HepG2 (cell line): Measurements from ENCODE around the gene CAD. TPM values are rescaled to one million over a fixed set of nuclear protein-coding genes. Genes with fewer than 3 reads are reported as not detected.

ENCODE experiments used
- AKAP8 ChIP-seq: sonication (generic); formaldehyde crosslinking; IDR thresholded peaks from 2 replicates; pipeline ENCODE4 v1.5.1; 2020; ENCODE audit warnings: mild to moderate bottlenecking, missing genetic modification reagents
- CREM ChIP-seq, 2 experiments: sonication (generic) in 1 of 2; formaldehyde crosslinking in 1 of 2; IDR thresholded peaks; 2 replicates each; pipeline versions ENCODE4 v1.4.0 to v1.6.1; 2016 to 2020; ENCODE audit warnings: antibody characterized with exemption in 1 of 2, mild to moderate bottlenecking in 1 of 2, missing genetic modification reagents in 1 of 2
- NFATC3 ChIP-seq: sonication (generic); formaldehyde crosslinking; IDR thresholded peaks from 2 replicates; pipeline ENCODE4 v1.5.1; 2020; ENCODE audit warnings: mild to moderate bottlenecking, missing genetic modification reagents
- SNRNP70 ChIP-seq: fragments of 200-400 bp; formaldehyde crosslinking; IDR thresholded peaks from 2 replicates; pipeline ENCODE4 v1.6.1; 2017; ENCODE audit warnings: mild to moderate bottlenecking, low read depth, low read length, moderate library complexity
- SRSF1 ChIP-seq: fragments of 200-400 bp; formaldehyde crosslinking; optimal IDR thresholded peaks from 2 replicates; pipeline ENCODE3; 2017; ENCODE audit warnings: mild to moderate bottlenecking, low read depth, low read length, moderate library complexity
- TBX2 ChIP-seq: sonication (generic); formaldehyde crosslinking; IDR thresholded peaks from 2 replicates; pipeline ENCODE4 v1.5.0; 2020; ENCODE audit warnings: missing genetic modification reagents, mild to moderate bottlenecking, borderline replicate concordance
- U2AF1 ChIP-seq: fragments of 200-400 bp; formaldehyde crosslinking; optimal IDR thresholded peaks from 2 replicates; pipeline ENCODE3; 2017; ENCODE audit warnings: mild to moderate bottlenecking, low read depth, low read length
- ZBTB7A ChIP-seq: sonication (generic); formaldehyde crosslinking; IDR thresholded peaks from 2 replicates; pipeline ENCODE4 v1.8.0; 2022; ENCODE audit warnings: mild to moderate bottlenecking, missing genetic modification reagents
- ZNF292 ChIP-seq: sonication (generic); formaldehyde crosslinking; IDR thresholded peaks from 2 replicates; pipeline ENCODE4 v1.8.1; 2022; ENCODE audit warnings: mild to moderate bottlenecking, low read depth, missing genetic modification reagents, borderline replicate concordance
- ZNF337 ChIP-seq: sonication (generic); formaldehyde crosslinking; IDR thresholded peaks from 2 replicates; pipeline ENCODE4 v1.5.1; 2020; ENCODE audit warnings: missing genetic modification reagents, low read depth, mild to moderate bottlenecking, borderline replicate concordance
- ZNF501 ChIP-seq: sonication (generic); formaldehyde crosslinking; IDR thresholded peaks from 2 replicates; pipeline ENCODE4 v1.5.1; 2020; ENCODE audit warnings: mild to moderate bottlenecking, moderate library complexity, missing genetic modification reagents
- polyA plus RNA-seq, 8 experiments: library from polyadenylated mRNA; depleted of rRNA in 3 of 8; stranded (reverse) in 7 of 8; unstranded in 1 of 8; fragments of >200 nt; fragmentation: Illumina TruSeq in 4 of 8; extraction: Trizol in 4 of 8; gene quantifications; 2 replicates each; pipeline versions ENCODE4 v1.2.1 to v1.2.3, GENCODE V29; 2011 to 2016; ENCODE audit warnings: low read depth in 4 of 8, missing spikeins in 1 of 8, mixed read lengths in 1 of 8; ENCODE audit not compliant: insufficient read depth in 1 of 8
- total RNA-seq, 5 experiments: library from RNA; depleted of rRNA; stranded (reverse); fragments of >200 nt; fragmentation: Illumina TruSeq; extraction: Trizol; gene quantifications; 2 replicates each; pipeline ENCODE4 v1.2.3, GENCODE V29; 2016; ENCODE audit warnings: low read depth in 1 of 5
- TF ChIP-seq, protein P1 (sequence below): sonication (generic); formaldehyde crosslinking; IDR thresholded peaks from 2 replicates; pipeline ENCODE4 v1.8.1; 2022; ENCODE audit warnings: low read depth, mild to moderate bottlenecking, missing genetic modification reagents
- TF ChIP-seq, protein P2 (sequence below): sonication (generic); formaldehyde crosslinking; IDR thresholded peaks from 2 replicates; pipeline ENCODE4 v1.4.0; 2020; ENCODE audit warnings: low read depth, mild to moderate bottlenecking, missing genetic modification reagents
- TF ChIP-seq, protein P3 (sequence below), 2 experiments: fragments of 450-650 bp in 1 of 2; sonication (generic) in 1 of 2; formaldehyde crosslinking in 1 of 2; IDR thresholded peaks; 2 replicates each; pipeline versions ENCODE4 v1.6.1 to v1.8.0; 2016 to 2022; ENCODE audit warnings: antibody characterized with exemption in 1 of 2, mild to moderate bottlenecking in 1 of 2, missing genetic modification reagents in 1 of 2

The CAD gene
- total and polyA plus RNA-seq, 2 of the 13 experiments (the other 11 are each of a cell fraction or from before 2014, with no cell fraction given) = 21.7 to 37.0 TPM

DNA sequence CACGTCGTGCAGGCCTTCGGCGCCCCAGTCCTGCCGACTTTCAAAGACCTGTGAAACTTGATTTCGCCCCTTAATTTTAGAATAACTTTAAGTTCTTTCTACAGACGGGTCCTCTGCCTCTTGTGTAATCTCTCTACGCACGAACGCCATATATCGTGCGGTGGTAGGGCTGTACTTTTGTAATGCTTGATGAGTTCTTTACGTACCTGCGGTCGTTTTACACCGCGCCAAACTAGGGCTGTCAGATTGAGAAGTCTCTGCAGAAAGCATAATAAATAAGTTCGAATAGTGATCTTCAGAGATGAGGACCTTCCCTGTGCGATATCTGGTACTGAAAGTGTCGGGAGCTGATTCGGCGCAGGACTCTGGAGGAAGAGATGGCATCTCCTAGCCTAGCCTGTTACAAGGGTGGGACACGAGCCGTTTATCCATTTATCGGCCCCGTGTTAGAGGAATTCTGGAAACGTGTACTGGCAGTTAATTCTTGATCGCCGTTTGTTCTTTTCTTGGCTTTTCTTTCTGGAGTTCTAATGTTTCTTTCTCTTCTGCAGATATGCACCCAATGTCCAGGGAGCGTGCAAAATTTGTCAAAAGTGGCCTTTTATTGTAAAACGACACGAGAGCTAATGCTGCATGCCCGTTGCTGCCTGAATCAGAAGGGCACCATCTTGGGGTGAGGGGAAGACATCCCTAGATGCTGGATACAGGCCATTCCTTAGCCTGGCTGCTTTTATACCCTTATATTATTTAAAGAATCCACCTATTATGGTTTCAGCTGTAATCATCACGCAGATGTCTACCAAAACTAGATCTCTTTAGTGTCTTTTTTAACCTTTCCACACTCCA is 4.3 kb upstream of the CAD start (continued):
- TF ChIP-seq NFATC3 (CRISPR knock-in tag) (peak; percentile 63), SRSF1 (no peak), ZNF292 (CRISPR knock-in tag) (peak; percentile 9; the same call in 1 of the 2 replicates), ZNF337 (CRISPR knock-in tag) (no peak), U2AF1 (no peak), ZBTB7A (CRISPR knock-in tag) (peak; percentile 8; the same call in 1 of the 2 replicates), ZNF501 (CRISPR knock-in tag) (peak; percentile 53; the same call in 1 of the 2 replicates), SNRNP70 (no peak), CREM (IDR thresholded peaks at IDR 0.05) (peak; percentile 30; the same call in 1 of the 2 replicates), CREM (CRISPR knock-in tag; IDR thresholded peaks at IDR 0.05) (no peak), AKAP8 (CRISPR knock-in tag) (0 out of 2 replicates have a peak, but pooled peaks have one; percentile 4), TBX2 (peak; percentile 6; the same call in 1 of the 2 replicates)
- TF ChIP-seq, protein P1, sequence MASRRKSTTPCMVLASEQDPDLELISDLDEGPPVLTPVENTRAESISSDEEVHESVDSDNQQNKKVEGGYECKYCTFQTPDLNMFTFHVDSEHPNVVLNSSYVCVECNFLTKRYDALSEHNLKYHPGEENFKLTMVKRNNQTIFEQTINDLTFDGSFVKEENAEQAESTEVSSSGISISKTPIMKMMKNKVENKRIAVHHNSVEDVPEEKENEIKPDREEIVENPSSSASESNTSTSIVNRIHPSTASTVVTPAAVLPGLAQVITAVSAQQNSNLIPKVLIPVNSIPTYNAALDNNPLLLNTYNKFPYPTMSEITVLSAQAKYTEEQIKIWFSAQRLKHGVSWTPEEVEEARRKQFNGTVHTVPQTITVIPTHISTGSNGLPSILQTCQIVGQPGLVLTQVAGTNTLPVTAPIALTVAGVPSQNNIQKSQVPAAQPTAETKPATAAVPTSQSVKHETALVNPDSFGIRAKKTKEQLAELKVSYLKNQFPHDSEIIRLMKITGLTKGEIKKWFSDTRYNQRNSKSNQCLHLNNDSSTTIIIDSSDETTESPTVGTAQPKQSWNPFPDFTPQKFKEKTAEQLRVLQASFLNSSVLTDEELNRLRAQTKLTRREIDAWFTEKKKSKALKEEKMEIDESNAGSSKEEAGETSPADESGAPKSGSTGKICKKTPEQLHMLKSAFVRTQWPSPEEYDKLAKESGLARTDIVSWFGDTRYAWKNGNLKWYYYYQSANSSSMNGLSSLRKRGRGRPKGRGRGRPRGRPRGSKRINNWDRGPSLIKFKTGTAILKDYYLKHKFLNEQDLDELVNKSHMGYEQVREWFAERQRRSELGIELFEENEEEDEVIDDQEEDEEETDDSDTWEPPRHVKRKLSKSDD = no peak
- TF ChIP-seq, protein P2, sequence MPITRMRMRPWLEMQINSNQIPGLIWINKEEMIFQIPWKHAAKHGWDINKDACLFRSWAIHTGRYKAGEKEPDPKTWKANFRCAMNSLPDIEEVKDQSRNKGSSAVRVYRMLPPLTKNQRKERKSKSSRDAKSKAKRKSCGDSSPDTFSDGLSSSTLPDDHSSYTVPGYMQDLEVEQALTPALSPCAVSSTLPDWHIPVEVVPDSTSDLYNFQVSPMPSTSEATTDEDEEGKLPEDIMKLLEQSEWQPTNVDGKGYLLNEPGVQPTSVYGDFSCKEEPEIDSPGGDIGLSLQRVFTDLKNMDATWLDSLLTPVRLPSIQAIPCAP = no peak
- TF ChIP-seq, protein P3, sequence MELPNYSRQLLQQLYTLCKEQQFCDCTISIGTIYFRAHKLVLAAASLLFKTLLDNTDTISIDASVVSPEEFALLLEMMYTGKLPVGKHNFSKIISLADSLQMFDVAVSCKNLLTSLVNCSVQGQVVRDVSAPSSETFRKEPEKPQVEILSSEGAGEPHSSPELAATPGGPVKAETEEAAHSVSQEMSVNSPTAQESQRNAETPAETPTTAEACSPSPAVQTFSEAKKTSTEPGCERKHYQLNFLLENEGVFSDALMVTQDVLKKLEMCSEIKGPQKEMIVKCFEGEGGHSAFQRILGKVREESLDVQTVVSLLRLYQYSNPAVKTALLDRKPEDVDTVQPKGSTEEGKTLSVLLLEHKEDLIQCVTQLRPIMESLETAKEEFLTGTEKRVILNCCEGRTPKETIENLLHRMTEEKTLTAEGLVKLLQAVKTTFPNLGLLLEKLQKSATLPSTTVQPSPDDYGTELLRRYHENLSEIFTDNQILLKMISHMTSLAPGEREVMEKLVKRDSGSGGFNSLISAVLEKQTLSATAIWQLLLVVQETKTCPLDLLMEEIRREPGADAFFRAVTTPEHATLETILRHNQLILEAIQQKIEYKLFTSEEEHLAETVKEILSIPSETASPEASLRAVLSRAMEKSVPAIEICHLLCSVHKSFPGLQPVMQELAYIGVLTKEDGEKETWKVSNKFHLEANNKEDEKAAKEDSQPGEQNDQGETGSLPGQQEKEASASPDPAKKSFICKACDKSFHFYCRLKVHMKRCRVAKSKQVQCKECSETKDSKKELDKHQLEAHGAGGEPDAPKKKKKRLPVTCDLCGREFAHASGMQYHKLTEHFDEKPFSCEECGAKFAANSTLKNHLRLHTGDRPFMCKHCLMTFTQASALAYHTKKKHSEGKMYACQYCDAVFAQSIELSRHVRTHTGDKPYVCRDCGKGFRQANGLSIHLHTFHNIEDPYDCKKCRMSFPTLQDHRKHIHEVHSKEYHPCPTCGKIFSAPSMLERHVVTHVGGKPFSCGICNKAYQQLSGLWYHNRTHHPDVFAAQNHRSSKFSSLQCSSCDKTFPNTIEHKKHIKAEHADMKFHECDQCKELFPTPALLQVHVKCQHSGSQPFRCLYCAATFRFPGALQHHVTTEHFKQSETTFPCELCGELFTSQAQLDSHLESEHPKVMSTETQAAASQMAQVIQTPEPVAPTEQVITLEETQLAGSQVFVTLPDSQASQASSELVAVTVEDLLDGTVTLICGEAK (IDR thresholded peaks at IDR 0.05) = no peak
- TF ChIP-seq, protein P3 (CRISPR knock-in tag; IDR thresholded peaks at IDR 0.05) = no peak
